Activated T-helper 9 cell treated with anti-CD3 and anti-CD28 coated beads, Interleukin-2, amount 50 U/mL, for 16 hours (primary cell): ENCODE data around the gene SGSM1.

ENCODE experiments used
- DNase-seq: peaks from one replicate; pipeline ENCODE4 v3.0.0-alpha.2; 2020; ENCODE audit warnings: low read depth

The SGSM1 gene

GRCh38 chr22:24806663-24807001 lies 621 bp downstream of the SGSM1 start:
- no peak for DNase-seq

GRCh38 chr22:24807284-24807950 lies 1.4 kb downstream of the SGSM1 start:
- no peak for DNase-seq

DNA sequence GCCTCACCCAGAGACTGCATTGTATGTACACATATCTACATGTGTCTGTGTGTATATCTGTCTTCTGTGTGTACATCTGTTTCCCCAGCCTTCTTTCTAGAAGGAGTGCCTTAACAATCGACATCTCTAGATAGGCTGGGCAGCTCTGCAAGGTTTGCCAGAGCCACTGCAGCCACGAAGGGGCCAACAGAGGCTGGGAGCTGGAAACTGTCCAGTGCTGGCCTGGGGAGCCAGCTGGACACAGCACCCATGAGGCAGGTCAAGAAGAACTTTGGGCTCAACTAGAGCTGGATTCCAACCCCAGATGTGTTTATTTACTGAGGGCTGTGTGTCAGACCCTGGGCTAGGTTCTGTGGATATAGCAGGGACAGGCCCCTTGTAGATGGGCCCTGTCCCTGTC lies 3.3 kb downstream of the SGSM1 start:
- no peak for DNase-seq

DNA sequence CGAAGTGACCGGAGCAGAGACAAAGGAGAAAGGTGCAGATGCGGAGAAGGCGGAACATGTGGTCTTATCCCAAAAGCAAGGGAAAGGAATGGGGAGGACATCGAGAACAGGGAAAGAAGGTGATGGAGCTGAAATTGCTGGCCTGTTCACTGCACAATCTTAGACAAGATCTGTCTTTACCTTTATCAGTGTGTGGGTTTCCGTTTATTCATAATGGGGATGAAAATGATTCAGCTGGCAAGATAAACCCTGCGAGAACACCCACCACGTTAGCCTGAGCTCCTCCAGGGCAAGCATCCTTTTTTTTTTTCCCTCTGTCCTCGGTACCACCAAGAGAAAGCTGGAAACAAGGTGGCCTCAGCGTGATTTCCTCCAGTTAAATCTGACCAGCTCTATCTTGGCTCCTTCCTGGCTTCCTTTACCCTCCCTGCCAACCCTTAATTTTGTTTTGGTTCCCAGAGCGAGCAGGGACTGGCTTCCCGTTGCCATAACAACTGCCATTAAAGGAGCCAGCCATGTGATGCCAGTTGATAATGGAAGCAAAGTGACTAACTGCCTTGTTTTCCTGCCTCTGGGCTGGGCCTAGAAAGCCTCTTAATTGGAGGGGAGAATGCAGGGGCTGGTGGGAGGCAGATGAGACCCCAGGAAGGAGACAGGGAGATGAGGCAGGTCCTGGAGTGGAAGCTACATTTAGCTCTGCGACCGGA lies 4.2 kb downstream of the SGSM1 start:
- no peak for DNase-seq

DNA sequence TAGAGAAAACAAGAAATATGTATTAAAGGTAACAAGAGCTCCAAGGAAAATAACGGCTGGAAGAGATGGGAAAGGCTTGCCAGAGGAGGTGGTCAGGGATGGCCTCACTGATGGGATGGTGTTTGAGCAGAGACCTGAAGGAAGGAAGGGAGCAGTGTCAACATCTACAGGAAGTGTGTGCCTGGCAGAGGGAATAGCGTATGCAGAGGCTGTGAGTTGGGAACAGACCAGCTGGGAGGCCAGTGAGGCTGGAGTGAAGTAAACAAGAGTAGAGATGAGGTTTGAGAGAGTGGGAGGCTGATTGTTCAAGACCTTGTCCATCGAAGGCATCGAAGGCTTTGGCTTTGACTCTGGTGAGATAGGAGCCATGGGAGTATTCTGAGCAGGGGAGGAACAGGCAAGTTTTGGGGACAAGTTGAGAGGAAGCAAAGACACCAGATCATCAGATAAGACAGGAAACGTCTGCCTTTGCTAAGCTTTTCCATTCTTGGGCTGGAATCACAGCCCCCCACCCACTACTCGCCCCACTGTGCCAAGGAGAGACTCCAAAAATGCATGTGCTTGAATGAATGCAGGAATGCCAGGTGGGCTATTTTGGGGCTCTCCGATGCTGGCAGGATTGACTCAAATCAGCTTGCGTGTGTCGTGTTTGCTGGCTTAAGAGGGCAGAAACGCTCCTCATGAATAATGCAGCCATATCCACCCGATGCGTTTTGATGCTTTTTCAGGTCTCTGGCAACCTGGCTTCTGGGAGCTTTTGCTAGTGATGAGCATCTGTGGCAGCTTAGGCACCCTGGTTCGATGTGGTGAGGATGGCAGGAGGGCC lies 7.2 kb downstream of the SGSM1 start:
- DNase-seq = no peak

GRCh38 chr22:24813861-24814770 lies 8.1 kb downstream of the SGSM1 start:
- DNase-seq = no peak

GRCh38 chr22:24816806-24817205 lies 10.8 kb downstream of the SGSM1 start:
- DNase-seq = no peak

- DNase-seq = no peak
Observed at GRCh38 chr22:24819487-24819886, 13.5 kb downstream of the SGSM1 start.

DNA sequence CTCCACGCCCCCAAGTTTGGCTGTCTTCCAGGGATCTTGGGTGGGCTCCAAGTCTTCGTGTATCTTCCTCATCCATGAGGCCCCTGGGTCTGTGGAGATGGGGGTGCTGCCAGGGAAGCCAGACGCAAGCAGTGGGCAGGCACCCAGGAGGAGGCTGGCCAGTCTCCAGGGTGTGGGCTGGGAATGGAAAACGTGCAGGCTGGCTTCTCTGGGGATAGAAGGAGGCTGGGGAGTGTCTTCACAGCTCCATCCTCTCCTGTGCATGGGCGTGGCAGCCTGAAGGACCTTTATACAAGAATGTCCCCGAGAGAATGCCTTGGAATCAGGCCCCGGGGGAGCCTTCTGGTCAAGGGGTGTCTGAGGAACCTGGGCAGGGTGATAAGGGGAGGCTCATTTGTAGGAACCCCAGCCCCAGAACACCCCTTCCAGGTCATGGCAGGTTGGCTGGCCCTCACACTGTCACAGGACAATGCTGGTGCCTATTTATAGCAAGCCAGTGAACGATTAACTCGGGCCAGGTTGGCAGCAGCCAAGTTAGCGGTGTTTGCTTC lies 14.0 kb downstream of the SGSM1 start:
- DNase-seq = no peak

GRCh38 chr22:24822471-24822870 lies 16.5 kb downstream of the SGSM1 start:
- no peak for DNase-seq

DNA sequence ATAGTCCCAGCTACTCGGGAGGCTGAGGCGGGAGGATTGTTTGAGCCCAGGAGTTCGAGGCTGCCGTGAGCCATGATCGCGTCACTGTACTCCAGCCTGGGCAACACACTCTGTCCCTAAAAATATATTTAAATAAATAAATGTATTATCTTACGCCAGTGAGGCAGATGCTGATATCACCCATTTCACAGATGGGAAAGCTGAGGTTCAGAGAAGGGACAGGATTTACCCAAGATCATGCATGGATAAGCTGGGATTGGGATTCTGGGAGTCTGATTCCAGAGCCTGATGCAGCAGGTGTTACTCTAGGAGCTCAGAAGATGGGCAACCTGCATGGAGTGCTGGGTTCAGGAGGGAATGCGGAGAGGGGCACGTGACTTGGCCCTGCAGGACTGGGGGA lies 17.8 kb downstream of the SGSM1 start:
- DNase-seq = no peak

GRCh38 chr22:24824250-24824649 lies 18.2 kb downstream of the SGSM1 start:
- no peak for DNase-seq

DNA sequence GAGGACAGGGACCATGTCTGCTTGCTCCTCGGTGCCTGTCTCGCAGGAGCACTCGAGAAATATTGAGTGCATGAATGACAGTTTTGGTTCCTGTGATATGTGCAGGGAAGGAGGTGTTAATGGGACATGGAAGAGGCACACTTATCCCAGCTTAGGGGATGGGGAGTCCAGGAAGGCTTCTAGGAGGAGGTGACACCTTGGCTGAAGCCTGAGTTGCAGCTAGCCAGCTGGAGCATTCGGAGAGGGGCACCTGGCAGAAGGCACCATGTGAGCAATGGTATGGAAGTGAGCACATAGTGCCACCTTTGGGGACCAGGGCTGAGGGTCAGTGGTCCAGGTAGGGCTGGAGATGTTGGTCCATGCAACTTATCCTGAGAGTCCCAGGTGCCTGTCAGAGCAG lies 18.9 kb downstream of the SGSM1 start:
- DNase-seq = no peak

- DNase-seq = no peak
Observed at GRCh38 chr22:24826710-24827285, 20.8 kb downstream of the SGSM1 start.

DNA sequence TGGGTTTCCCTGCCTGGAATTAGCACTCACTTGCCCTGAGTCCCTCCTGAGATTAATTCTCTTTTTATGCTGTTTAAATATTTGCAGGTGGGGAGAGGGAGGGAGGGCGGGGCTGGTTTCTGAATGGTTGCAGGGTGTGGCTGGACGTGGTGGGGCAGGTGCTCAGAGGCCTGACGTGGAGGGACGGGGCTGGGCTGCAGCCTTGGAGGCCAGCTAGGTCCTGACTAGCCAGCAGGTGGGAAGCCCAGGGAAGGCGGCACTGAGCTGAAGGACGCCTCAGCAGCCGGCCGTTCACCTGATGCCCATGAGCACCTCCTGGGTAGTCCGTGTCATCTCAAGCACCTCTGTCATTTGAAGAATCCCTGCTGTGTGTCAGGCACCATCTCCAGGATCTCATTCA lies 21.3 kb downstream of the SGSM1 start:
- DNase-seq = no peak

DNA sequence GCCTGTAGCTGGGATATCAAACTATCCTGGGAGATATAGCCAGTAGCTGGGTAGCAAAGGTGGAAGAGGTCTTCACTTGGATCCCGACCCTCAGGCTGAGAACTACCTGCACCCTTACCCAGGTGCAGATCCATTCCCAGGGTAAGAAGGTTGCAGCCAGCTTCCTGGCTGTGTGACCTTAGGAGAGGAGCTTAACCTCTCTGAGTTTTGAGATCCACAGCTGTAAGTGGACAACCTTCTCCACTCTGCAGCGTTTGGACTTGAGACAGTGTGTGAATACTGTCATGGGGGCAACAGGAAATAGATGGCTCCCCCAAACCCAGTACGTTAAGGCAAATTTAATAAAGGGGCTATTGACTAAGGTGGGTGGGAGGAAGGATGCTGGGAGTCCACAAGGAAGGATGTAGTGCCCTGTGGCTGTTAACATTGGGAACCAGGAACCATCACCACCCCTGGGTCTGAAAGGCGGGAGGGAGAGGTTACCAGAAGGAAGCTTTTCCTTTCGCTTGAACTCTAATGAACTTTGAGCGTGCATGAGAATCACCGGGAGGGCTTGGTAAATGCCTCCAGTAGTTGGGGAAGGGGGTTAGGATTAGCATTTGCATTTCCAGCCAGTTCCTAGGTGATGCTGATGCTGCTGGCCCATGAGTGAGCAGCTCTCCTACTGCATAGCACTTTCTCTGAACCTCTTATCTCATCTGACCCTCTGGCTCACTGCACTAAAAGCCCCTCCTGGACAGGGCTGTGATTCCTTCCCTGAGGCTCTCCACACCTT lies 24.4 kb downstream of the SGSM1 start:
- no peak for DNase-seq

DNA sequence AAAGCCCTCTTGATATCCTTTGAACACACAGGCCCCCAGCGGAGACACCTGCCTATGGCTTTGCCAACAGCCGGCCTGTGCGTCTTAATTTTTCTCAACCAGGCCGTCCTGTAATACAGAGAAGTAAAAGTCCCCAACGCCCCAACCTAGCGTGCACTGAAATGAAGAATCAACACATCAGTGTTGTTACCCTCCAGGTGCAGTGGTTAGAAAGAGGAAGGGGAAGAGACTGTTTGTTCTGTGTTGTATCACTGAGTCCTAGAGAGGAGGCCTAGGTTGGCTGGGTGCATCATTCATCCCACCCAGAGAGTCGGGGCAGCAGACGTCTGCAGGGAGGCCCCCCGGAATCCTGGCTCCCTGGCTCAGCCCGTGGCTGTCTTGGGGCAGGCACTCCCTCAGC lies 25.7 kb downstream of the SGSM1 start:
- DNase-seq = no peak

DNA sequence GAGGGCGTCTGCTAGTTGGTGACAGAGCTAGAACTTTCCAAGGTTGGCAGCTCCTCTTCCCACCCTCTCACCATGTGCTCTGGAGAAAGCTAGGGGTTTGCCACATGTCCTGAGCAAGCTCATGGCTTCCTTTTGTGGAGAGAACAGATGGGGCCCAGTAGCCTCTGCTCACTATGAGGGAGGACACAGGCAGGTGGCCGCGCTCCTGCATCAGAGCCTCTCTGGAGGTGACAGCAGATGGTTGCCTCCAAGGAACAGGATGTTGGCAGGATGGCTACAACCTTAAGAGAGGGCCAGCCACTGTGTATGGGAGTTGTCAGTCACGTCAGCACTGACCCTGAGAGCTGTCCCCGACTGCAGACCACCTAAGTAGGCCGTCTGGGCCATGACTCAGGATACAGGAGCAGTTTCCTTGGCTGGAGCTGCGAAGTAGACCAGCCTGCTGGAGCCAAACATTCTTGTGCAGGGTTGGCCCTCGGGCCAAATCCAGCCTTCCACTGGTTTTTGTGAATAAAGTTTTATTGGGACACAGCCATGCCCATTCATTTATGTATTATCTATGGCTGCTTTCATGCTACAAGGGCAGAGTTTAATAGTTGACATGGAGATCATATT lies 28.0 kb downstream of the SGSM1 start:
- DNase-seq = no peak

GRCh38 chr22:24834845-24835570 lies 29.0 kb downstream of the SGSM1 start:
- no peak for DNase-seq

DNA sequence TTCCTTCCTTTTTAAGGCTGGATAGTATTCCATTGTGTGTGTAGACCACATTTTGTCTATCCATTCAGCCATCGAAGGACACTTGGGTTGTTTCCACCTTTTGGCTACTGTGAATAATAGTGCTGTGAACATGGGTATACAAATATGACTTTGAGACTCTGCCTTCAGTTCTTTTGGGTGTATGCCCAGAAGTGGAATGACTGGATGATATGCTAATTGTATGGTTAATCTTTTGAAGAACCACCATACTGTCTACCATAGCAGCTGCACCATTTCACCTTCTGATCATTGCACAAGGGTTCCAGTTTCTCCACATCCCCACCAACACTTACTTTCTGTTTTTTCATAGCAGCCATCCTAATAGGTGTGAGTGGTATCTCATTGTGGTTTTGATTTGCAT lies 30.3 kb downstream of the SGSM1 start:
- DNase-seq = no peak
